ENCODE data around the gene ABAT.
"Not testable (repeated sequence)": the region's sequence is repeated elsewhere in the genome, so short reads cannot be mapped to it uniquely, and the experiment has no call there.

Gene ABAT

DNA sequence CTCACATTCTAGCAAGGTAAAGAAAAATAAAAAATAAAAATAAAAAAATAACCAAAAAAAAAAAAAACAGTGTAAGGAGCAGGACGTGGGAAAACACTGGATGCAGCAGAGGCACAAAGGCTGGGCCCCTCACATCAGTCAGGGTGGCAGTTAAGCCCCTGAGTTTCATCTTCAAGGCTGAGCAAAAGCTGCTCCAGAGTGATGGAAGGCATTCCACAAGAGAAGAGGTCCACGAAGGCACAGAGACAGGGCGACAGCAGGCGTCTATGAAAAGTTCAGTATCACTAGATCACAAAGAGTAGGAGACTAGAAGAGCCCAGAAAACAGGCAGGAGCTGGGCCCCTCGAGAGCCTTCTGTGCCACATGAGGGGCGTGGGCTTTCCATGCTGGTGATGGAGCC, 111.0 kb downstream of the ABAT start:
- DNase-seq (ENCODE audit: low spot score): no peak

- not testable (repeated sequence) for DNase-seq (ENCODE audit: low spot score)
Measured at GRCh38 chr16:8786316-8786715, 111.9 kb downstream of the ABAT start.

GRCh38 chr16:8788578-8789172, 114.3 kb downstream of the ABAT start:
- DNase-seq (ENCODE audit: low spot score): no peak

- DNase-seq (ENCODE audit: low spot score): no peak
Measured at GRCh38 chr16:8795091-8795490, 120.7 kb downstream of the ABAT start.

- no peak for DNase-seq (ENCODE audit: low spot score)
Measured at GRCh38 chr16:8795818-8796217, 121.4 kb downstream of the ABAT start.

- no peak for DNase-seq (ENCODE audit: low spot score)
Measured at GRCh38 chr16:8796469-8797363, 122.3 kb downstream of the ABAT start.

DNA sequence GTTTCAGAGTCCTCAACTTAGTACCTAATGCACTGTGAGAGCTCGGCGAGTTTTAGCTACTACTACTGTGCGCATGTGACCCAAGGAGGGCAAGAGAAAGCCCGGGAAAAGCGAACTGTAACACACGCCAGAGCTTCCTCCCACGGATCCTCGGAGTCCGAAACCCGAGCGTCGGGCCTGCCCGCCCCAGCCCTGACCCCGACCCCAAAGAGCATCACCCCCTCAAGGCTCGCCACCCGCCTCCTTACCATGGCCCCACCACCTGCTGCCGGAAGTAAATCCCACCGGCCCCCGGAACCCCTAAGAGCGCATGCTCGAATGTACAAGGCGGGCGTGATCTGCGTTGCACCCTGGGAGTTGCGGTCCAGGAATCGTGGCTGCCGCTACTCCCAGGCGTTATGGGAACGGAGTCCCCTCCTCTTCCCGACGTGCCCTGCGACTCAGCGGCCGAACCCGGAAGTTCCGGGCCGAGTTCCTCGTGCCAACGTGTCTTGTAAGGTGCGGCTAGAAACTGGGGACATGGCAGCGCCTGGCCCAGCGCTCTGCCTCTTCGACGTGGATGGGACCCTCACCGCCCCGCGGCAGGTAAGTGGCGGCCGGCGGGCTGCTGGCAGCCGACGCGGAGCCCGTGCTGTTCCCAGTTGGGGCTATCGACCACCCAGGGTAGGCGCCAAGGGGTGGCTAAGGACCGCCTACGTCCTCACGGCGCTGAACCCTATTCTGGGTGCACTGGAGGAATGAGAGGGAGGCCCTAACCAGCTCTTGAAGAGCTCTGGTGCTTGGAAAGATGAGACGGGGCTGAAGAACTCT, 123.2 kb downstream of the ABAT start, which contains the start of the genes PMM2 and TMEM186:
Gene PMM2 (plus strand): TSS at position 476 of the 810 bp plus-strand sequence. CDS start 44 bp downstream, at position 520.
Gene TMEM186 (minus strand): TSS at position 276 of the 810 bp plus-strand sequence. CDS start 25 bp downstream, at position 251.
- DNase-seq (ENCODE audit: low spot score): peak; percentile 91

- no peak for DNase-seq (ENCODE audit: low spot score)
Measured at GRCh38 chr16:8798174-8798527, 123.7 kb downstream of the ABAT start.

DNA sequence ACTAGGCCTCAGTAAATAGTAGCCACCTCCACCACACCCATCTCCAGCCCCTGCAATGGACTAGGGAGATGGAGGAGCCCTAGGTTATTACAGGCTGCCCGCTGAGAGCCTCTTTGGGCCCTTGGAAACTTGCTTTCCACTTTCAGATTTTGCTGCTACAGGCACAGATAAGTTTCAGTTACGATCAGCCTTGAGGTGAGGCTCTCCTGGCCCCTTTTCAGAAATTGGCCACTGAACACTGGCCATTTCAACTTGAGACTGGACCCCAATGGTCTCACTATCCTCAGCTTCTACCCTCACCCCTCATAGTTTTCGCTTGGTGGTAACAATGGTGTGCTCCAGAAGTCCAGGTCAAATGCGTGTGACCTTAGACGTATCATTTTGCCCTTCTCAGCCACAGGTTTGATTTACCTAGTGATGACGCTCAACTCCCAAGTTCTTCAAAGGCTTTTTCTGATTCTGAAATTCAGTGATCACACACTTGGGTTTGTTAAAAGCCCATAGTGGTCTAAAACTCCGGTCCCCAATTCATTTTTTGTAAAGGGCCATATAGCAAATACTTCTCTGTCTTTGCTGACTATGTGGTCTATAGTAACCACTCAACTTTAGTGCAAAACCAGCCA, 124.2 kb downstream of the ABAT start:
- DNase-seq (ENCODE audit: low spot score): no peak

DNA sequence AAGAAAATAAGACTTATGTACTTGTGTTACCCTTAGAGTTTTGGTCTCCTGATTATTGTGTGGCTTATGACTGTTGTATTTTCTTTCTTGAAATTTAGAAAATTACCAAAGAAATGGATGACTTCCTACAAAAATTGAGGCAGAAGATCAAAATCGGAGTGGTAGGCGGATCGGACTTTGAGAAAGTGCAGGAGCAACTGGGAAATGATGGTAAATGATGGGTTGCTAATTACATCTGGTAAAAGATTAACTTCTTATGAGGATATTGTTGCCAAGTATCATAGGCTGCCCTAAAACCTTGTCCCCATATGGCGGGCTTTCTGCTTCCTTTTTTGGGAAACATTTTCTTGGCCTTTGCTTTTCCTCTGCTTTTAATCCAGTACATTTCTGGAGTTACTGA, 127.3 kb downstream of the ABAT start:
- DNase-seq (ENCODE audit: low spot score): no peak

GRCh38 chr16:8803733-8804132, 129.3 kb downstream of the ABAT start:
- not testable (repeated sequence) for DNase-seq (ENCODE audit: low spot score)

DNA sequence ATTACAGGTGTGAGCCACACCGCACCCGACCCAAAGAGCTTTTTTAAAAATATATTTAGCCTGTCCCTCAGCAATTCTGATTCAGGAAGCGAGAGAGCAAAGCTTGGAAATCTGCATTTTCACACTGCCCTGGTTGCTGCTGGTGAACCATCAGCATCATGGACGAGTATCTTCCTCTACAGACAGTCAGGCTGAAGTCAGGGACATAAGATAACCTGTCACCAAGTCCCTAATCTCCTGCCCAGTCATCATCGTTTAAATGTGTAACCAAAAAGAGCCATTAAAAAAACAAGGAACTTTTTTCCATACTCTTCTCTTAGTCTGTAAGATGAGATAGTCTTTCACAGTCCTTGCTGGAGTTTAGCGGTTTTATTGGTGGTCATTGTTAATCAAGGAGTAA, 129.9 kb downstream of the ABAT start:
- DNase-seq (ENCODE audit: low spot score): no peak

- DNase-seq (ENCODE audit: low spot score): no peak
Measured at GRCh38 chr16:8806272-8806983, 132.0 kb downstream of the ABAT start.

DNA sequence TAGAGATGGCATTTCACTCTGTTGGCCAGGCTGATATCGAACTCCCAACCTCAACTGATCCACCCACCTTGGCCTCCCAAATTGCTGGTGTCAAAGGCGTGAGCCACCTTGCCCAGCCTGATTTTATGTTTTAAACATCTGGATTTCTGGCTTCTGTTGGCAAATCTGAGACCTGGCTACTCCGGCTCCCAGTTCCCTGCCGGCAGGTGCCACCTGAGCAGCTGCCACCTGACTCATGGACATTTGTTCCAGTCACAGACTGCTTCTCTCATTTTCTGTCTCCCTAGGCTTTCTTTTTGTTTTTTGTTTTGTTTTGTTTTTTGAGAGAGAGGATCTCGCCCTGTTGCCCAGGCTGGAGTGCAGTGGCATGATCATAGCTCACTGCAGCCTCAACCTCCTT, 132.8 kb downstream of the ABAT start:
- no peak for DNase-seq (ENCODE audit: low spot score)

DNA sequence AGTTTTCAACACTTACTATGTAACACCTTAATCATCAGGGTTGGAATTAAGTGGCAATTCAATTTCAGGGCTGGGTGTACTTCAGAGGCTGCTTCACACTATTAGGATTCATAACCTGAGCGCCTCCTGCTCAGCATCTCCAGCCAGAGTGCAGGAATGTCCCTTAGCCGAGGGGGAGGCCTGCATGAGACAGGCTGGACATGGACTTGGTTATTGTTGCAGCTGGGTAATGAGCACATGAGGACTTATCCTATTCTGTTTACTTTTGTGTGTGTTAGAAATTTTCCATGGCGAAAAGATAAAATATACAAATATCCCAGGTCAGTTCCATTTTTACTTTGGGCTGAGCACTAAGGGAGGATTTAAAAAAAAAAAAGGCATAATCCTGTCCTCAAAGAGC, 133.6 kb downstream of the ABAT start:
- no peak for DNase-seq (ENCODE audit: low spot score)

- DNase-seq (ENCODE audit: low spot score): no peak
Measured at GRCh38 chr16:8808613-8809353, 134.4 kb downstream of the ABAT start.

DNA sequence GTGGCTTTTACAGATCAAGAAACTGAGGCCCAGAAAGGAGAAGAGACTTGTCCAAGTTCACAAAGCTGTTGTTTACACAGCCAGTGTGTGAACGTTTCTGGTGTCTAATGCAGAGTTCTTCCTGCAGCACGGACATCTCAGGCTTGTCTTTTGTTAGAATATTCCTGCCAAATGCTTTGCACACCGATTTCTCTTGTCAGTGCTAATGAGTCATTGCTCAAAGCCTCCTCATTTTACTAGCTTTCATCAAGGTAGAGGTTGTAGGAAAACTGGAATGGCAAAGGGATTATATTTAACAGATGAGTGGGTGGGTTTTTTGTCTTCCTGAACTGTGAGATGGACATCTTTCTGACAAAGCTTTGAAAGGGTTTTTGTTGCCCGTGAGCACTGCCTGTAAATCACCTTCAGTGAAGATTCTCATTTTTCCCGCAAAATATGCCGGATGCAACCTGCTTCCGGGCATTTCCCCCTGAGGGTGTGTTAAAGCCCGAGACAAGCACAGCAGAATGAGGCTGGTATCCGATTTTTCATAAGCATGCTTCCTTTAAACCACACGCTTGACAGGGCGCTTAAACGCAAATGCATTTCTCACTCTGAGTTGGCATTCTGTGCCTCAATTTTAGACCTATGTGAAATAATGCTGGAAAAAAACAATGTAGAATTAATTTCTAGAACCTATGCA, 137.9 kb downstream of the ABAT start:
- no peak for DNase-seq (ENCODE audit: low spot score)

- DNase-seq (ENCODE audit: low spot score): no peak
Measured at GRCh38 chr16:8814095-8814806, 139.8 kb downstream of the ABAT start.

GRCh38 chr16:8816967-8817655, 142.7 kb downstream of the ABAT start:
- DNase-seq (ENCODE audit: low spot score): no peak
